Activated CD8-positive, alpha-beta memory T cell treated with anti-CD3 and anti-CD28 coated beads for 1 hour (primary cell): ENCODE measurements around the gene C9orf50.

Experiments
- DNase-seq, 2 donors: peaks; one replicate each; pipeline ENCODE4 v3.0.0-alpha.2; 2020; ENCODE audit warnings: low read depth in 1 of 2; ENCODE audit errors: extremely low read depth in 1 of 2

C9orf50 gene

GRCh38 chr9:129571298-129572051 is 49.4 kb downstream of the C9orf50 start:
- DNase-seq, result no peak

GRCh38 chr9:129570450-129571297 is 50.2 kb downstream of the C9orf50 start:
- no peak for DNase-seq

- no peak for DNase-seq
Observed at GRCh38 chr9:129569502-129570449, 51.1 kb downstream of the C9orf50 start.

GRCh38 chr9:129568560-129569501 is 52.1 kb downstream of the C9orf50 start:
- DNase-seq, result no peak

GRCh38 chr9:129567842-129568559 is 52.9 kb downstream of the C9orf50 start:
- no peak for DNase-seq

GRCh38 chr9:129567329-129567728 is 53.6 kb downstream of the C9orf50 start:
- DNase-seq, result no peak

GRCh38 chr9:129566563-129567266 is 54.2 kb downstream of the C9orf50 start:
- DNase-seq, result no peak

GRCh38 chr9:129562917-129563316 is 58.0 kb downstream of the C9orf50 start:
- DNase-seq, result no peak

GRCh38 chr9:129562514-129562913 is 58.4 kb downstream of the C9orf50 start:
- no peak for DNase-seq
